NCI-H1417 treated with DMSO at 0.1 percent for 48 hours (cell line): ENCODE data around the gene HK1.
"Not testable (repeated sequence)": the region's sequence is repeated elsewhere in the genome, so short reads cannot be mapped to it uniquely, and the experiment has no call there.

Source experiments
- DNase-seq: peaks from one replicate; lab custom pipeline; 2025; lab: John Stamatoyannopoulos, UW

HK1 gene

GRCh38 chr10:69312528-69312927 is 34.2 kb downstream of the HK1 start:
- DNase-seq = no peak

DNA sequence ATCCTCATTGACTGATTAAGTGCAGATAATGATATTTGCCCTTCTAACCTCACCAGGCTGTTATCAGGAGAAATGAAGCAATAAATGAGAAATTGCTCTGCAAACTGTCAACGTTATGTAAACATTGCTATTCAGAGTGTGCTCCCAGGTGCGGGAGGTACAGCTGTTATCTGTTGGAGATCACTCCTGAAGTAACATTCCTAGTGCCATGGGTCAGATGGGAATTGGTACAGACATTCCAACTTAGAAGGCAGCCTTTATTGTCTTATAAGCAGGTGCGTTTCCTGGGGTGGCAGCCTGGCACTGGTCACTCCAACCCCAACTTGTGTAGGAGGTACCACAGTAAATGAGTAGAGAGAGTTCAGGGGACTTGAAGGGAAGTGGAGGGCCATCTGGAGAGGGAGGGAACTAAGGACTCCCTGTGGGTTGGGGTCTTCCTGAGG is 36.8 kb downstream of the HK1 start:
- no peak for DNase-seq

GRCh38 chr10:69315610-69316312 is 37.5 kb downstream of the HK1 start:
- no peak for DNase-seq

DNA sequence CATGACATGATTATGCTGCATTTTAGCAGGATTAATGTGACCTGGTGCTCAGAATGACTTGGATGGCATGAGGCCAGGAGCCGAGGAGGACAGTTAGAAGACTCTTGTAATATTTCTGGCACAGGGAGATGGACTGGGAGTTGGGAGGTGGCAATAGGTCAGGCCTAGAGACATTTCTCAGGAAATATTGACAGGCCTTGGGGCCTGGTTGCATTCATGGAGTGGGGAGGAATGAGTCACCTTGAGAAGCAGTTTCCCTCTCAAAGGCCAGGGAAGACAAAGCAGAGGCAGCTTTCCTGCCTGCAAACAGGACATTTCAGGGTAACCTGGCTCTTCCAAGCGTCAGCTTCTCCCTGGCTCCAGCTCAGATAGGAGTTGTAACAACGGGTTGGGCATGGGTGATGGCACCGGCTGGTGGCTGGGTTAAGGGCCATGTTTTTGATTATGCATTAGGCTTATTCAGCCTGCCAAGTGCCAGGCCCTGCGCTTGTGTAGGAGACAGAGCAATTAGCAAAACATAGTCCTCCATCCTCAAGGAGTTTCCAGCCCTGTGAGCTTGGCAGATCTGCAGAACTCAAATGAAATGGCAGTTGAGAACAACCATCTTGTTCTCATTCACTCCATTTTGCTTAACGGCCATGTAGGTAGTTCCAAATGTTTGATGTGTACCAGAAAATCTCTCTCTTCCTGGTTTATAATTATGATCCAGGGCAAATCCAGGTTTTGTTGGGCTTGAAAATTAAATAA is 38.2 kb downstream of the HK1 start:
- DNase-seq = no peak

GRCh38 chr10:69317175-69317604 is 38.9 kb downstream of the HK1 start:
- DNase-seq = no peak

DNA sequence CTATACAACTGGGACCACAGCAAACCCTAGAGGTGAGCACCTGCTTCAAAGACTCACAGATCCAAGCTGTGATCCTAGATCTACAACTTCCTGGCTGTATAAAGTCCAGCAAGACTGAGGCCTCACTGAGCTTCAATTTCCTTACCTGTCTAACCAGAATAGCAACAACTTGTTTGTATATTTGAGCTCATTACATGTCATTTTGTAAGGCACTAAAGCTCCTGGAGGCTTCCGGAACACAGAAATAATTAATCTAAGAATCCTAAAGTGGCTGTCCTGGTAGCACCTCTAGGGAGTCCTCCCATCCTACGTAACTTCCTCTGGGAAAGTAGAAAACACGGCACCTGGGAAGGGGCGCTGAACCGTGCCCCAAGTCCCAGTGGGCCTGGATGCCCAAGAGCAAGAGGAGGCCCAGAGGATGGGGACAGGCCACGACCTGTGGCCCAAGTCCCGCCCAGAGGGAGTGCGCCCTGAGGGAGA is 39.4 kb downstream of the HK1 start:
- no peak for DNase-seq

- no peak for DNase-seq
Measured at GRCh38 chr10:69318106-69318866, 40.0 kb downstream of the HK1 start.

- DNase-seq = no peak
Measured at GRCh38 chr10:69318867-69319727, 40.8 kb downstream of the HK1 start.

DNA sequence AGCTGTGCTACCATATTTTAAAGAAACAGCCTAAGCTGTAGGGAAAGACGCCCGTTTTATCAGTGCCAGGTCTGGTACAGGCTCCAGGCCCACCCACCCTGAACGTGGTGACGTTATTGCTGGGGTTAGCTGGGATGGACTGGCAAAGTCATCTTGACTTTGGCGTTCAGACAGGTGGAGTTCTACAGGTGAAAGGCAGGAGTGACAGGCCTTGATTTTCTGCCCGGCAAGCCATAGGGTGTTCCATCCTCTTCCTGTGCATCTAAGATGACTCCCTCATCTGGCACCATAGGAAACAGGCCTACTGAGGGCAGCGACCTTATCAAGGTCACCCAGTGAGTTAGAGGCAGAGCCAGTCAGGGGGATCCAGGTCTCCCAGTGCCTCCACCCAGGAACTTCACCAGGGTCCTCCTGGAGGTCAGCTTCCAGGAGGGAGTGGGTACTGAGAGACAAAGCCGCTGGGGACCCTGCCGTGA is 41.6 kb downstream of the HK1 start:
- DNase-seq = no peak

- no peak for DNase-seq
Measured at GRCh38 chr10:69320521-69320920, 42.2 kb downstream of the HK1 start.

- DNase-seq = no peak
Measured at GRCh38 chr10:69321039-69321715, 42.9 kb downstream of the HK1 start.

DNA sequence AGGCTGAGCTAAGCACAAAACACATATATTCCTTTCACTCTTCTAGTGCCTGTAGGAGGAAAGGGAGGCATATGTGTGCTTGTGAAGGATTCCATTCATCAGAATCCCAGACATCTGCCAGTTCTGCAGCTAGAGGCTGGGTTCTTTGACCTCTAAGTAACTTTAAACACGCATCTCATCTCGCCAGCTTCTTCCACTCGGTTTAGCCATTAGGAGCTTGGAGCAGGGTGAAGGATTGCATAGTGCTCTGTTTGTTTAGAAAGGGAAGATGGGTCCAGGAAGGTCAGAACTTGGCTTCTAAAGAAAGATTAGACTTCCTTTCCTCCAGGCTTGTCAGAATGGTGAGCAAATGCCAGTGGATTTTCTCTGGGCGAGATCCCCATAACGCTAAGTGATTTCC is 43.6 kb downstream of the HK1 start:
- DNase-seq = no peak

DNA sequence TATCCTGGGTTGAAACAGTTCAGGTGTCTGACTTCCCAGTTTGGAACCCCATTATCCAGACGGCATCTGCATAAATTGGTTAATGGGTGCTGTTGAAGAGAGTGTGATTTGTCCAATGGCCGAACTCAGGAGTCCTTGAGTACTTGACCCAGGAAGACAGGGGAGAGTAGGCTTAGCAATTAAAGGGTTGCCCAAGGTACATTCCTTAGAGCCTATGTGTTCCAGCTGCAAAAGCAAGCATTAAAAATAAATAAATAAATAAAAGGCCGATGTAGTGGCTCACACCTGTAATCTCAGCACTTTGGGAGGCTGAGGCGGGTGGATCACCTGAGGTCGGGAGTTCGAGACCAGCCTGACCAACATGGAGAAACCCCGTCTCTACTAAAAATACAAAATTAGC is 44.0 kb downstream of the HK1 start:
- not testable (repeated sequence) for DNase-seq

DNA sequence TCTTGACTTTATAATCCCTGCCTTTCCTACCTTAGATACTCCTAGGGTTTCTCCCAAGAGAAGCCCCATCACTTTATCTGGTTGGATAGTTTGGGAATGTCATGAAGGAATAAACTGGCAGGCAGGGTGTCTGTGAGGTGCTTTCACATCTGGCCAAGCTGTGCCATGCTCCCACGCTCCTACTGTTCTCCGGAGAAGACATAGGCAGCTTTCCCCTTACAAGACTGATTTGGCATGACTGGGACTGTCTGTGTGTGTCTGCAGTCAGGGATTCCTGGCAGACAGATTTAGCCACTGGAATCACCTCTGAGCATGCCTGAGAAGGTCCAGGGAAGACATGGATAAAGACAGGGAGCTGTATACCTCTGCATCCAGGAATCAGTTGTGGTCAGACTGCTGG is 45.3 kb downstream of the HK1 start:
- no peak for DNase-seq

DNA sequence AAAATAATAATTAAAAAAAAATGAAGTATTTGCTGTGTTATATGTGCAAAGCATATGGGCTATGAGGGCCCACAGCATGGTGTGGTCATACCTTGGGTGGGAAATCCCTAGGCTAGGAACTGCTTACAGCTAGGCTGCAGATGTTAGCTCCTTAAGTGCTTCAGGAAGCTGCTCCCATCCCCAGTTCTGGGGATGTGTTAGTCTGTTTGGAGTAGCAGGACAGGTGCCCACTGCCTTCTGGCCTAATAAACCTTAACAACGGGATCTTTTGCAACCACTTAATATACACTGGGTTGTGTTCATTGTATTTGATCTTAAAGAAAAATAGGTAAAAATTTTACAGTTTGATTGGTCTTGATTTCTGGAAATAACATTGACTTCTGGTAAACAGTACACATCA is 46.3 kb downstream of the HK1 start:
- DNase-seq = no peak

- DNase-seq = not testable (repeated sequence)
Measured at GRCh38 chr10:69325637-69326523, 47.6 kb downstream of the HK1 start.

DNA sequence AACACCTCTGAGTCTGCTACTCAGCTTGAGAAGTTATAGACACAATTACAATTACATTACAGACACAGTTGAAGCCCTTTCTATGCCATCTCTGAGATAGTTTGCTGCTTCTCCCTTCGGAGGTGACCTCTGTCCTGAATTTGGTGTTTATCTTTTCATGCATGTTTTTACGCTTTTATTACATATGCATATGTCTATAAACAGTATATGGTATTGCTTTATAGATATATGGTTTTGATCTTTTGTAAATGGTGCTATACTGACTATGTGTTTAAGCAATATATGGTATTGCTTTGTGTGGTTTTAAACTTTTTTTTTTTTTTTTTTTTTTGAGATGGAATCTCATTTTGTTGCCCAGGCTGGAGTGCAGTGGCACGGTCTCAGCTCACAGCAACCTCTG is 48.4 kb downstream of the HK1 start:
- no peak for DNase-seq

- DNase-seq = no peak
Measured at GRCh38 chr10:69327463-69328379, 49.4 kb downstream of the HK1 start.

DNA sequence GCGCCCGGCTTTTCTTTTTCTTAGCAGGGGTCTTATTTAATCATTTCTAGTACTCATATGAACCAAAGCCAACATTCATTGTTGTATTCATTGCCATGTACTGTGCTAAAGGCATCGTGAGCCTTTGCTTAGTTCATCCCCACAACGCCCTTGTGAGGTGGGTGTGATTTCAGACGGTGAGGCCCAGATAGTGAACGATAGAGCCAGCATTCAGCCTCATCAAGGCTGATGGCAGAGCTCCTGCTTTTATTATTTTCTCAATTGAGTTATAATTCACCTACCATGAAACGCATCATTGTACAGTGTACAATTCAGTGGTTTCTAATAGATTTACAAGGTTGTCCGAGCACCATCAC is 50.1 kb downstream of the HK1 start:
- DNase-seq = no peak
